Nephron progenitor cell (in vitro differentiated cells): ENCODE data around the gene NDFIP2.

Experiments
- DNase-seq: peaks from one replicate; pipeline ENCODE4 v3.0.0; 2021
- H3K27ac Mint-ChIP-seq: 2 replicates; pipeline ENCODE4 v1.8.0; 2021; ENCODE audit warnings: mild to moderate bottlenecking, moderate library complexity, mixed read lengths
- H3K27me3 Mint-ChIP-seq: 2 replicates; pipeline ENCODE4 v1.8.0; 2021; ENCODE audit warnings: mild to moderate bottlenecking, low read depth, mixed read lengths; ENCODE audit not compliant: poor library complexity
- H3K36me3 Mint-ChIP-seq: 2 replicates; pipeline ENCODE4 v1.8.0; 2021; ENCODE audit warnings: low read depth, mixed read lengths
- H3K4me1 Mint-ChIP-seq: 2 replicates; pipeline ENCODE4 v1.8.0; 2021; ENCODE audit warnings: mixed read lengths
- H3K4me3 Mint-ChIP-seq: 2 replicates; pipeline ENCODE4 v1.8.0; 2021; ENCODE audit warnings: mild to moderate bottlenecking, moderate library complexity, mixed read lengths
- H3K9me3 Mint-ChIP-seq: 2 replicates; pipeline ENCODE4 v1.8.0; 2021; ENCODE audit warnings: mild to moderate bottlenecking, moderate library complexity, mixed read lengths
- CTCF ChIP-seq: fragments of 200-600 bp; sonication (generic); IDR thresholded peaks from 2 replicates; pipeline ENCODE4 v1.5.0; 2021; ENCODE audit warnings: antibody characterized with exemption

The NDFIP2 gene

GRCh38 chr13:79483086-79483706 is 2.2 kb downstream of the NDFIP2 start:
- no peaks in the 10 kb centered on the region for H3K9me3 Mint-ChIP-seq
- no peaks in the 10 kb centered on the region for H3K36me3 Mint-ChIP-seq
- H3K4me3 Mint-ChIP-seq, result peak overlapping the region; percentile 76
- peaks cover 45% of the 10 kb centered on the region for H3K4me1 Mint-ChIP-seq
- no peak for DNase-seq
- H3K27me3 Mint-ChIP-seq, result peaks cover 20% of the 10 kb centered on the region
- no peak overlapping the region for H3K27ac Mint-ChIP-seq
- TF ChIP-seq CTCF, result no peak

- H3K9me3 Mint-ChIP-seq, result no peaks in the 10 kb centered on the region
- H3K27ac Mint-ChIP-seq, result no peak overlapping the region
- peaks cover 8% of the 10 kb centered on the region for H3K27me3 Mint-ChIP-seq
- peaks cover 45% of the 10 kb centered on the region for H3K4me1 Mint-ChIP-seq
- TF ChIP-seq CTCF, result no peak
- H3K4me3 Mint-ChIP-seq, result no peak overlapping the region
- DNase-seq, result no peak
- H3K36me3 Mint-ChIP-seq, result peaks cover 9% of the 10 kb centered on the region
Observed at GRCh38 chr13:79485014-79485811, 4.3 kb downstream of the NDFIP2 start.

GRCh38 chr13:79486433-79487188 is 5.7 kb downstream of the NDFIP2 start:
- DNase-seq, result no peak
- Mint-ChIP-seq H3K27ac (no peak overlapping the region), H3K4me1 (peaks cover 42% of the 10 kb centered on the region), H3K4me3 (no peak overlapping the region), H3K27me3 (no peaks in the 10 kb centered on the region), H3K9me3 (no peaks in the 10 kb centered on the region), H3K36me3 (peaks cover 9% of the 10 kb centered on the region)
- TF ChIP-seq CTCF, result no peak

GRCh38 chr13:79490326-79490725 is 9.4 kb downstream of the NDFIP2 start:
- Mint-ChIP-seq H3K27me3 (no peaks in the 10 kb centered on the region), H3K27ac (no peak overlapping the region), H3K36me3 (peaks cover 9% of the 10 kb centered on the region), H3K4me3 (no peak overlapping the region), H3K9me3 (no peaks in the 10 kb centered on the region), H3K4me1 (peaks cover 47% of the 10 kb centered on the region)
- no peak for DNase-seq
- no peak for TF ChIP-seq CTCF

GRCh38 chr13:79490824-79491223 is 9.9 kb downstream of the NDFIP2 start:
- no peaks in the 10 kb centered on the region for H3K9me3 Mint-ChIP-seq
- no peak overlapping the region for H3K27ac Mint-ChIP-seq
- TF ChIP-seq CTCF, result no peak
- DNase-seq, result no peak
- peaks cover 9% of the 10 kb centered on the region for H3K36me3 Mint-ChIP-seq
- peaks cover 47% of the 10 kb centered on the region for H3K4me1 Mint-ChIP-seq
- peaks cover 4% of the 10 kb centered on the region for H3K27me3 Mint-ChIP-seq
- H3K4me3 Mint-ChIP-seq, result no peak overlapping the region
